IPS-18c (cell line): ENCODE results near the gene DDX51.

ENCODE experiments used
- H3K4me3 ChIP-seq: 2 replicates; pipeline ENCODE4 v1.7.0; 2013; ENCODE audit warnings: low read depth, mild to moderate bottlenecking, low read length, moderate library complexity; ENCODE audit not compliant: insufficient read depth
- H3K9me3 ChIP-seq: one replicate; pipeline ENCODE4 v1.6.1; 2013; ENCODE audit warnings: mild to moderate bottlenecking, low read length, moderate library complexity; ENCODE audit not compliant: control insufficient read depth, insufficient read depth

Gene DDX51

GRCh38 chr12:132180648-132181546, 36.8 kb upstream of the DDX51 start:
- Histone ChIP-seq H3K9me3 (no peaks in the 10 kb centered on the region), H3K4me3 (no peak overlapping the region)

- H3K9me3 ChIP-seq, result no peaks in the 10 kb centered on the region
- H3K4me3 ChIP-seq, result no peak overlapping the region
Observed at GRCh38 chr12:132179431-132180362, 35.6 kb upstream of the DDX51 start.

GRCh38 chr12:132178801-132179401, 34.8 kb upstream of the DDX51 start:
- H3K4me3 ChIP-seq, result no peak overlapping the region
- no peaks in the 10 kb centered on the region for H3K9me3 ChIP-seq

GRCh38 chr12:132178316-132178715, 34.2 kb upstream of the DDX51 start:
- Histone ChIP-seq H3K9me3 (no peaks in the 10 kb centered on the region), H3K4me3 (no peak overlapping the region)

- H3K9me3 ChIP-seq, result no peaks in the 10 kb centered on the region
- H3K4me3 ChIP-seq, result no peak overlapping the region
Observed at GRCh38 chr12:132176920-132177551, 32.9 kb upstream of the DDX51 start.

GRCh38 chr12:132176385-132176919, 32.3 kb upstream of the DDX51 start:
- no peaks in the 10 kb centered on the region for H3K9me3 ChIP-seq
- no peak overlapping the region for H3K4me3 ChIP-seq

- H3K4me3 ChIP-seq, result no peak overlapping the region
- H3K9me3 ChIP-seq, result no peaks in the 10 kb centered on the region
Observed at GRCh38 chr12:132175496-132176384, 31.6 kb upstream of the DDX51 start.

- Histone ChIP-seq H3K4me3 (no peak overlapping the region), H3K9me3 (no peaks in the 10 kb centered on the region)
Observed at GRCh38 chr12:132174839-132175490, 30.8 kb upstream of the DDX51 start.

GRCh38 chr12:132174015-132174838, 30.1 kb upstream of the DDX51 start:
- no peak overlapping the region for H3K4me3 ChIP-seq
- H3K9me3 ChIP-seq, result no peaks in the 10 kb centered on the region

- no peaks in the 10 kb centered on the region for H3K9me3 ChIP-seq
Observed at GRCh38 chr12:132173135-132174014, 29.3 kb upstream of the DDX51 start.

GRCh38 chr12:132172619-132173018, 28.5 kb upstream of the DDX51 start:
- H3K4me3 ChIP-seq, result no peak overlapping the region
- H3K9me3 ChIP-seq, result no peaks in the 10 kb centered on the region

More at GRCh38 chr12:132173135-132174014, 29.3 kb upstream of the DDX51 start:
- no peak overlapping the region for H3K4me3 ChIP-seq

GRCh38 chr12:132171968-132172521, 27.9 kb upstream of the DDX51 start:
- no peaks in the 10 kb centered on the region for H3K9me3 ChIP-seq
- no peak overlapping the region for H3K4me3 ChIP-seq

- no peak overlapping the region for H3K4me3 ChIP-seq
- H3K9me3 ChIP-seq, result no peaks in the 10 kb centered on the region
Observed at GRCh38 chr12:132171293-132171967, 27.3 kb upstream of the DDX51 start.
